H9 (cell line): ENCODE data around the gene DAPK2. TPM values are rescaled to one million over a fixed set of nuclear protein-coding genes. Genes with fewer than 3 reads are reported as not detected.

Source experiments
- DNase-seq: peaks from one replicate; pipeline ENCODE4 v3.0.0-alpha.2; 2017
- H2AFZ ChIP-seq: one replicate; pipeline ENCODE4 v1.6.1; 2013; ENCODE audit warnings: mild to moderate bottlenecking, low read length, control low read depth, moderate library complexity
- H2AK5ac ChIP-seq: 2 replicates; pipeline ENCODE4 v1.6.1; 2013; ENCODE audit warnings: low read length, control low read depth, mixed read lengths; ENCODE audit not compliant: insufficient read length
- H2BK120ac ChIP-seq: one replicate; pipeline ENCODE4 v1.6.1; 2013; ENCODE audit warnings: low read depth, mild to moderate bottlenecking, low read length, control low read depth, inconsistent platforms; ENCODE audit not compliant: poor library complexity, severe bottlenecking
- H2BK12ac ChIP-seq: 2 replicates; pipeline ENCODE4 v1.6.1; 2013; ENCODE audit warnings: low read length, control low read depth, mixed read lengths, low read depth; ENCODE audit not compliant: insufficient read length
- H2BK15ac ChIP-seq: 2 replicates; pipeline ENCODE4 v1.6.1; 2013; ENCODE audit warnings: low read depth, low read length, control low read depth
- H2BK20ac ChIP-seq: one replicate; pipeline ENCODE4 v1.6.1; 2013; ENCODE audit warnings: low read depth, mild to moderate bottlenecking, low read length, control low read depth, inconsistent platforms; ENCODE audit not compliant: poor library complexity, severe bottlenecking
- H2BK5ac ChIP-seq: 2 replicates; pipeline ENCODE4 v1.6.1; 2013; ENCODE audit warnings: low read length, control low read depth, mixed read lengths; ENCODE audit not compliant: insufficient read length
- H3K14ac ChIP-seq: 2 replicates; pipeline ENCODE4 v1.6.1; 2013; ENCODE audit warnings: low read length, control low read depth; ENCODE audit not compliant: insufficient read depth
- H3K18ac ChIP-seq: 2 replicates; pipeline ENCODE4 v1.6.1; 2013; ENCODE audit warnings: low read depth, mild to moderate bottlenecking, mixed read lengths, low read length, control low read depth; ENCODE audit not compliant: insufficient read length
- H3K23ac ChIP-seq: 2 replicates; pipeline ENCODE4 v1.6.1; 2013; ENCODE audit warnings: low read length, control low read depth, mixed read lengths, low read depth; ENCODE audit not compliant: insufficient read length
- H3K23me2 ChIP-seq: 2 replicates; pipeline ENCODE4 v1.6.1; 2013; ENCODE audit warnings: low read depth, mild to moderate bottlenecking, mixed read lengths, low read length, control low read depth; ENCODE audit not compliant: insufficient read length, poor library complexity, severe bottlenecking
- H3K27ac ChIP-seq: 2 replicates; pipeline ENCODE4 v1.5.1; 2013; ENCODE audit warnings: low read length, control low read depth, mixed read lengths, low read depth; ENCODE audit not compliant: insufficient read length
- H3K27me3 ChIP-seq: 2 replicates; pipeline ENCODE4 v1.6.1; 2013; ENCODE audit warnings: low read length, control low read depth, inconsistent platforms; ENCODE audit not compliant: insufficient read depth
- H3K4ac ChIP-seq: 2 replicates; pipeline ENCODE4 v1.6.1; 2013; ENCODE audit warnings: low read depth, mild to moderate bottlenecking, control low read depth, inconsistent platforms, low read length, moderate library complexity
- H3K4me1 ChIP-seq: 2 replicates; pipeline ENCODE4 v1.6.1; 2013; ENCODE audit warnings: low read length, control low read depth, inconsistent platforms; ENCODE audit not compliant: insufficient read depth
- H3K4me2 ChIP-seq: 2 replicates; pipeline ENCODE4 v1.6.1; 2013; ENCODE audit warnings: low read length, control low read depth, mixed read lengths; ENCODE audit not compliant: insufficient read length, insufficient read depth
- H3K56ac ChIP-seq: 2 replicates; pipeline ENCODE4 v1.6.1; 2013; ENCODE audit warnings: low read depth, mild to moderate bottlenecking, mixed read lengths, low read length, control low read depth; ENCODE audit not compliant: insufficient read length
- H3K79me1 ChIP-seq: 2 replicates; pipeline ENCODE4 v1.6.1; 2013; ENCODE audit warnings: low read depth, mild to moderate bottlenecking, moderate library complexity, low read length, control low read depth, inconsistent platforms; ENCODE audit not compliant: insufficient read depth, poor library complexity, severe bottlenecking
- H3K79me2 ChIP-seq: 2 replicates; pipeline ENCODE4 v1.6.1; 2013; ENCODE audit warnings: low read length, control low read depth, inconsistent platforms; ENCODE audit not compliant: insufficient read depth
- H3K9ac ChIP-seq: 2 replicates; pipeline ENCODE4 v1.6.1; 2013; ENCODE audit warnings: low read length, control low read depth, mixed read lengths; ENCODE audit not compliant: insufficient read length; ENCODE audit errors: extremely low read depth
- H3K9me3 ChIP-seq: one replicate; pipeline ENCODE4 v1.6.1; 2013; ENCODE audit warnings: low read depth, low read length, inconsistent platforms; ENCODE audit not compliant: control insufficient read depth
- H3T11ph ChIP-seq: one replicate; pipeline ENCODE4 v1.6.1; 2013; ENCODE audit warnings: mild to moderate bottlenecking, low read length, control low read depth, inconsistent platforms
- H4K20me1 ChIP-seq: one replicate; pipeline ENCODE4 v1.6.1; 2013; ENCODE audit not compliant: control insufficient read depth, insufficient read length, insufficient read depth
- H4K5ac ChIP-seq: 2 replicates; pipeline ENCODE4 v1.6.1; 2013; ENCODE audit warnings: low read depth, mild to moderate bottlenecking, mixed read lengths, low read length, control low read depth; ENCODE audit not compliant: insufficient read length
- H4K8ac ChIP-seq: replicated peaks from 2 replicates; pipeline ENCODE4 v1.6.1; 2013; ENCODE audit warnings: low read length, control low read depth, mixed read lengths, low read depth; ENCODE audit not compliant: insufficient read length
- H4K91ac ChIP-seq: 2 replicates; pipeline ENCODE4 v1.6.1; 2013; ENCODE audit warnings: low read depth, mild to moderate bottlenecking, moderate library complexity, mixed read lengths, low read length, control low read depth; ENCODE audit not compliant: insufficient read length
- H3K27ac Mint-ChIP-seq, 3 experiments: 2 replicates in 2 of 3; 3 replicates in 1 of 3; pipeline ENCODE4 v1.8.0; 2020 to 2021; ENCODE audit warnings: mixed read lengths in 3 of 3, mild to moderate bottlenecking in 1 of 3, moderate library complexity in 1 of 3
- H3K27me3 Mint-ChIP-seq: 2 replicates; pipeline ENCODE4 v1.8.0; 2021; ENCODE audit warnings: low read depth, mild to moderate bottlenecking, moderate library complexity, mixed read lengths
- H3K36me3 Mint-ChIP-seq, 3 experiments: 2 replicates in 2 of 3; 3 replicates in 1 of 3; pipeline ENCODE4 v1.8.0; 2020 to 2021; ENCODE audit warnings: low read depth in 3 of 3, mixed read lengths in 3 of 3; ENCODE audit not compliant: insufficient read depth in 1 of 3
- H3K4me1 Mint-ChIP-seq, 2 experiments: 2 replicates each; pipeline ENCODE4 v1.8.0; 2020; ENCODE audit warnings: mixed read lengths in 2 of 2
- H3K4me3 Mint-ChIP-seq, 2 experiments: 2 replicates in 1 of 2; 3 replicates in 1 of 2; pipeline ENCODE4 v1.8.0; 2020 to 2021; ENCODE audit warnings: mild to moderate bottlenecking in 2 of 2, mixed read lengths in 2 of 2, moderate library complexity in 1 of 2
- H3K9me3 Mint-ChIP-seq, 2 experiments: 2 replicates in 1 of 2; 3 replicates in 1 of 2; pipeline ENCODE4 v1.8.0; 2020; ENCODE audit warnings: mild to moderate bottlenecking in 2 of 2, mixed read lengths in 2 of 2, moderate library complexity in 1 of 2
- CTCF ChIP-seq: fragments of 200-600 bp; sonication (generic); conservative IDR thresholded peaks from 3 replicates; pipeline ENCODE4 v1.8.0; 2021; ENCODE audit warnings: antibody characterized with exemption, mild to moderate bottlenecking
- WGBS: extraction: QIAGEN DNeasy Blood & Tissue Kit; methylation state at CpG from one replicate; pipeline ENCODE4 v1.1.7; 2013; ENCODE audit warnings: missing lambda C conversion rate, low lambda C conversion rate, mixed read lengths; ENCODE audit not compliant: insufficient read length; ENCODE audit errors: extremely low coverage; 5-methylcytosine and 5-hydroxymethylcytosine counted together
- total RNA-seq: library from RNA; stranded (reverse); gene quantifications from 2 replicates; pipeline ENCODE4 v1.2.1, GENCODE V29; 2021

DAPK2 gene
- total RNA-seq, 1 experiment from 2014 or later = 3.5 TPM

GRCh38 chr15:64048781-64049460, 2.6 kb upstream of the DAPK2 start:
- Histone ChIP-seq H4K20me1 (no peaks in the 10 kb centered on the region), H2AK5ac (no peak overlapping the region), H3K27ac (no peak overlapping the region), H3T11ph (no peak overlapping the region), H2BK15ac (no peak overlapping the region), H4K8ac (no peak overlapping the region), H3K4me1 (no peaks in the 10 kb centered on the region), H3K56ac (no peak overlapping the region), H2BK12ac (no peak overlapping the region), H2BK20ac (no peak overlapping the region), H4K5ac (no peak overlapping the region), H3K79me2 (no peaks in the 10 kb centered on the region), H3K9me3 (no peaks in the 10 kb centered on the region), H3K23ac (no peak overlapping the region), H3K18ac (no peak overlapping the region), H3K4ac (no peak overlapping the region), H3K23me2 (peaks cover 11% of the 10 kb centered on the region), H2BK120ac (no peak overlapping the region), H3K4me2 (no peak overlapping the region), H3K14ac (no peak overlapping the region), H2AFZ (no peak overlapping the region), H4K91ac (no peak overlapping the region), H3K79me1 (no peaks in the 10 kb centered on the region), H3K27me3 (peaks cover 5% of the 10 kb centered on the region; the same call in 1 of the 2 replicates), H3K9ac (no peak overlapping the region), H2BK5ac (no peak overlapping the region)
- no peak for TF ChIP-seq CTCF
- WGBS = no CpG with 5 or more reads among the region's 1 CpG
- H3K4me1 Mint-ChIP-seq = peaks cover 9 to 19% of the 10 kb centered on the region in 2 experiments
- H3K27me3 Mint-ChIP-seq = peaks cover 43% of the 10 kb centered on the region
- no peaks in the 10 kb centered on the region; a peak in 2 of 7 replicates for H3K36me3 Mint-ChIP-seq
- no peaks in the 10 kb centered on the region for H3K9me3 Mint-ChIP-seq
- DNase-seq = no peak
- H3K4me3 Mint-ChIP-seq = no peak overlapping the region
- H3K27ac Mint-ChIP-seq = no peak overlapping the region
